Suprapubic skin (tissue), 4 donors: ENCODE data around the gene TRAPPC2L.

Experiments used
- CTCF ChIP-seq, 2 donors: fragments of 200-600 bp in 1 of 2; fragments of 450-650 bp in 1 of 2; sonication (generic) in 1 of 2; IDR thresholded peaks; one replicate each; pipeline ENCODE4 v1.5.1; 2016 to 2019; ENCODE audit warnings: antibody characterized with exemption in 2 of 2, mild to moderate bottlenecking in 1 of 2, moderate library complexity in 1 of 2
- EP300 ChIP-seq: sonication (generic); formaldehyde crosslinking; IDR thresholded peaks from one replicate; pipeline ENCODE4 v1.6.1; 2017; ENCODE audit warnings: antibody characterized with exemption
- POLR2A ChIP-seq, 2 donors: fragments of 450-650 bp; IDR thresholded peaks; one replicate each; pipeline ENCODE4 v1.6.1; 2017; ENCODE audit warnings: antibody characterized with exemption in 2 of 2, mild to moderate bottlenecking in 2 of 2, moderate library complexity in 2 of 2
- POLR2AphosphoS5 ChIP-seq, 3 donors: sonication (generic); formaldehyde crosslinking; IDR thresholded peaks; one replicate each; pipeline ENCODE4 v1.6.1; 2017; ENCODE audit warnings: antibody characterized with exemption in 3 of 3

- TF ChIP-seq POLR2AphosphoS5 (IDR thresholded peaks at IDR 0.05): no peak
- TF ChIP-seq CTCF (IDR thresholded peaks at IDR 0.05): no peak
- no peak for TF ChIP-seq EP300
- no peak for TF ChIP-seq POLR2A (IDR thresholded peaks at IDR 0.05)
Observed at GRCh38 chr16:88868974-88869672, 12.2 kb downstream of the TRAPPC2L start.
